ENCODE results near the gene LPCAT1.

LPCAT1 gene

GRCh38 chr5:1554410-1554967 is 30.7 kb upstream of the LPCAT1 start:
- DNase-seq (ENCODE audit: low read depth): no peak

GRCh38 chr5:1553539-1554409 is 30.0 kb upstream of the LPCAT1 start:
- no peak for DNase-seq (ENCODE audit: low read depth)

GRCh38 chr5:1552521-1553255 is 28.9 kb upstream of the LPCAT1 start:
- DNase-seq (ENCODE audit: low read depth): no peak

GRCh38 chr5:1551426-1552301 is 27.9 kb upstream of the LPCAT1 start:
- DNase-seq (ENCODE audit: low read depth): no peak

- DNase-seq (ENCODE audit: low read depth): no peak
Measured at GRCh38 chr5:1550287-1551076, 26.7 kb upstream of the LPCAT1 start.

GRCh38 chr5:1549475-1550030 is 25.8 kb upstream of the LPCAT1 start:
- no peak for DNase-seq (ENCODE audit: low read depth)

GRCh38 chr5:1548702-1549474 is 25.1 kb upstream of the LPCAT1 start:
- no peak for DNase-seq (ENCODE audit: low read depth)

GRCh38 chr5:1547655-1548054 is 23.9 kb upstream of the LPCAT1 start:
- no peak for DNase-seq (ENCODE audit: low read depth)

GRCh38 chr5:1547236-1547635 is 23.5 kb upstream of the LPCAT1 start:
- DNase-seq (ENCODE audit: low read depth): no peak

GRCh38 chr5:1546556-1546955 is 22.8 kb upstream of the LPCAT1 start:
- DNase-seq (ENCODE audit: low read depth): no peak

GRCh38 chr5:1545805-1546355 is 22.1 kb upstream of the LPCAT1 start:
- no peak for DNase-seq (ENCODE audit: low read depth)

GRCh38 chr5:1545126-1545804 is 21.5 kb upstream of the LPCAT1 start:
- DNase-seq (ENCODE audit: low read depth): no peak

- DNase-seq (ENCODE audit: low read depth): no peak
Measured at GRCh38 chr5:1544294-1544961, 20.7 kb upstream of the LPCAT1 start.

GRCh38 chr5:1543398-1544293 is 19.9 kb upstream of the LPCAT1 start:
- DNase-seq (ENCODE audit: low read depth): no peak

GRCh38 chr5:1542781-1543180 is 19.0 kb upstream of the LPCAT1 start:
- no peak for DNase-seq (ENCODE audit: low read depth)

- no peak for DNase-seq (ENCODE audit: low read depth)
Measured at GRCh38 chr5:1541702-1542400, 18.1 kb upstream of the LPCAT1 start.

Measured in activated T-cell treated with anti-CD3 and anti-CD28 coated beads for 48 hours (primary cell).